WTC11 (cell line): ENCODE results near the gene GRIP2. TPM values are rescaled to one million over a fixed set of nuclear protein-coding genes. Genes with fewer than 3 reads are reported as not detected.

Experiments used
- ATAC-seq: fragments of 200-7000 bp; cut with Tn5 transposase; 2 replicates; pipeline ENCODE4 v1.10.0; 2021; ENCODE audit warnings: mild to moderate bottlenecking, moderate library complexity
- CTCF ChIA-PET: fragments of 300-600 bp; sonication (Branson Sonifier 250); formaldehyde crosslinking; loops from one replicate; lab custom pipeline; 2021; ENCODE audit warnings: antibody characterized with exemption; lab: Charles Lee
- POLR2A ChIA-PET: fragments of 350-600 bp; sonication (Branson Sonifier 250); formaldehyde crosslinking; loops from one replicate; lab custom pipeline; 2021; ENCODE audit warnings: antibody characterized with exemption; lab: Charles Lee
- DNase-seq: peaks from one replicate; pipeline ENCODE4 v3.0.0; 2021; ENCODE audit warnings: low spot score
- H3K27ac Mint-ChIP-seq: 2 replicates; pipeline ENCODE4 v1.8.0; 2021; ENCODE audit warnings: mixed read lengths
- H3K27me3 Mint-ChIP-seq: 2 replicates; pipeline ENCODE4 v1.8.0; 2021; ENCODE audit warnings: low read depth, mild to moderate bottlenecking, moderate library complexity, mixed read lengths
- H3K36me3 Mint-ChIP-seq: 2 replicates; pipeline ENCODE4 v1.8.0; 2021; ENCODE audit warnings: mixed read lengths
- H3K4me1 Mint-ChIP-seq: 2 replicates; pipeline ENCODE4 v1.8.0; 2022; ENCODE audit warnings: mixed read lengths
- H3K4me3 Mint-ChIP-seq: 2 replicates; pipeline ENCODE4 v1.8.0; 2021; ENCODE audit warnings: mild to moderate bottlenecking, moderate library complexity, mixed read lengths
- H3K9me3 Mint-ChIP-seq: 2 replicates; pipeline ENCODE4 v1.8.0; 2021; ENCODE audit warnings: mixed read lengths
- AFF4 ChIP-seq: sonication (generic); formaldehyde crosslinking; IDR thresholded peaks from 2 replicates; pipeline ENCODE4 v1.8.1; 2023; ENCODE audit warnings: mild to moderate bottlenecking, missing genetic modification reagents, borderline replicate concordance
- ATF6 ChIP-seq: sonication (generic); formaldehyde crosslinking; IDR thresholded peaks from 2 replicates; pipeline ENCODE4 v1.8.1; 2023; ENCODE audit warnings: mild to moderate bottlenecking, missing genetic modification reagents
- CDX4 ChIP-seq: fragments of 250-450 bp; sonication (Bioruptor Pico); IDR thresholded peaks from 2 replicates; pipeline ENCODE4 v1.9.0; 2021; ENCODE audit warnings: moderate library complexity, mild to moderate bottlenecking, inconsistent platforms, borderline replicate concordance
- CREB1 ChIP-seq: sonication (generic); formaldehyde crosslinking; IDR thresholded peaks from 2 replicates; pipeline ENCODE4 v1.8.0; 2023; ENCODE audit warnings: mild to moderate bottlenecking, missing genetic modification reagents
- CREM ChIP-seq: sonication (generic); formaldehyde crosslinking; IDR thresholded peaks from 2 replicates; pipeline ENCODE4 v1.8.1; 2022; ENCODE audit warnings: mild to moderate bottlenecking, missing genetic modification reagents, moderate library complexity
- E2F5 ChIP-seq: sonication (generic); formaldehyde crosslinking; IDR thresholded peaks from 2 replicates; pipeline ENCODE4 v1.8.1; 2022; ENCODE audit warnings: mild to moderate bottlenecking, moderate library complexity, missing genetic modification reagents
- ERG ChIP-seq: fragments of 250-450 bp; sonication (Bioruptor Pico); IDR thresholded peaks from 2 replicates; pipeline ENCODE4 v1.8.0; 2021; ENCODE audit warnings: mild to moderate bottlenecking
- GABPB1 ChIP-seq: sonication (generic); formaldehyde crosslinking; IDR thresholded peaks from 2 replicates; pipeline ENCODE4 v1.8.1; 2023; ENCODE audit warnings: mild to moderate bottlenecking, missing genetic modification reagents
- KAT7 ChIP-seq: sonication (generic); formaldehyde crosslinking; IDR thresholded peaks from 2 replicates; pipeline ENCODE4 v1.8.1; 2023; ENCODE audit warnings: missing genetic modification reagents, mild to moderate bottlenecking, borderline replicate concordance
- MAX ChIP-seq: sonication (generic); formaldehyde crosslinking; IDR thresholded peaks from 2 replicates; pipeline ENCODE4 v1.8.0; 2022; ENCODE audit warnings: mild to moderate bottlenecking, missing genetic modification reagents
- NFATC4 ChIP-seq: fragments of 250-450 bp; sonication (Bioruptor Pico); IDR thresholded peaks from 2 replicates; pipeline ENCODE4 v1.9.0; 2021; ENCODE audit warnings: mild to moderate bottlenecking
- NFE2L1 ChIP-seq: sonication (generic); formaldehyde crosslinking; IDR thresholded peaks from 2 replicates; pipeline ENCODE4 v1.8.1; 2023; ENCODE audit warnings: missing genetic modification reagents
- NR2C2 ChIP-seq: sonication (generic); formaldehyde crosslinking; IDR thresholded peaks from 2 replicates; pipeline ENCODE4 v1.8.0; 2022; ENCODE audit warnings: mild to moderate bottlenecking, missing genetic modification reagents
- OVOL2 ChIP-seq: fragments of 250-450 bp; sonication (Bioruptor Pico); IDR thresholded peaks from 2 replicates; pipeline ENCODE4 v1.9.0; 2021; ENCODE audit warnings: mild to moderate bottlenecking, borderline replicate concordance
- PRRX2 ChIP-seq: fragments of 250-450 bp; sonication (Bioruptor Pico); IDR thresholded peaks from 2 replicates; pipeline ENCODE4 v1.8.0; 2021; ENCODE audit warnings: mild to moderate bottlenecking
- SMAD4 ChIP-seq: sonication (generic); formaldehyde crosslinking; IDR thresholded peaks from 2 replicates; pipeline ENCODE4 v1.8.0; 2022; ENCODE audit warnings: mild to moderate bottlenecking, missing genetic modification reagents
- SOX15 ChIP-seq: fragments of 250-450 bp; sonication (Bioruptor Pico); IDR thresholded peaks from 2 replicates; pipeline ENCODE4 v1.9.0; 2021; ENCODE audit warnings: mild to moderate bottlenecking
- SP1 ChIP-seq: sonication (generic); formaldehyde crosslinking; conservative IDR thresholded peaks from 2 replicates; pipeline ENCODE4 v1.8.1; 2022; ENCODE audit warnings: missing genetic modification reagents
- TEAD4 ChIP-seq: sonication (generic); formaldehyde crosslinking; IDR thresholded peaks from 2 replicates; pipeline ENCODE4 v1.8.0; 2022; ENCODE audit warnings: mild to moderate bottlenecking, missing genetic modification reagents
- ZNF138 ChIP-seq: sonication (generic); formaldehyde crosslinking; conservative IDR thresholded peaks from 2 replicates; pipeline ENCODE4 v1.8.1; 2022; ENCODE audit warnings: mild to moderate bottlenecking, moderate library complexity, missing genetic modification reagents
- ZNF317 ChIP-seq: sonication (generic); formaldehyde crosslinking; IDR thresholded peaks from 2 replicates; pipeline ENCODE4 v1.8.1; 2023; ENCODE audit warnings: low read depth, mild to moderate bottlenecking, moderate library complexity, missing genetic modification reagents, borderline replicate concordance
- ZNF396 ChIP-seq: fragments of 250-450 bp; sonication (Bioruptor Pico); IDR thresholded peaks from 2 replicates; pipeline ENCODE4 v1.8.0; 2021; ENCODE audit warnings: mild to moderate bottlenecking, moderate library complexity, borderline replicate concordance
- ZNF416 ChIP-seq: fragments of 250-450 bp; sonication (Bioruptor Pico); IDR thresholded peaks from 2 replicates; pipeline ENCODE4 v1.9.0; 2021; ENCODE audit warnings: mild to moderate bottlenecking, inconsistent platforms
- ZNF671 ChIP-seq: fragments of 250-450 bp; sonication (Bioruptor Pico); IDR thresholded peaks from 2 replicates; pipeline ENCODE4 v1.8.0; 2021; ENCODE audit warnings: mild to moderate bottlenecking
- total RNA-seq: library from RNA; stranded (reverse); gene quantifications from 3 replicates; pipeline ENCODE4 v1.2.3, GENCODE V29; 2021

The GRIP2 gene
- total RNA-seq, 1 experiment from 2014 or later, result 12.0 TPM

- TF ChIP-seq AFF4 (no peak), E2F5 (CRISPR knock-in tag) (no peak), ZNF396 (CRISPR knock-in tag) (no peak), ERG (CRISPR knock-in tag) (no peak), NFATC4 (CRISPR knock-in tag) (no peak), PRRX2 (CRISPR knock-in tag) (no peak)
Measured at GRCh38 chr3:14574183-14574582, 34.0 kb upstream of the GRIP2 start (continued).

GRCh38 chr3:14573706-14574105 lies 33.6 kb upstream of the GRIP2 start:
- Mint-ChIP-seq H3K4me1 (peaks cover 19% of the 10 kb centered on the region), H3K4me3 (no peak overlapping the region), H3K27me3 (no peaks in the 10 kb centered on the region), H3K27ac (no peak overlapping the region), H3K9me3 (peaks cover 6% of the 10 kb centered on the region), H3K36me3 (peaks cover 3% of the 10 kb centered on the region; the same call in 1 of the 2 replicates)
- DNase-seq, result no peak
- ATAC-seq, result no peak
- TF ChIP-seq CDX4, result no peak
- no peak for TF ChIP-seq NR2C2 (CRISPR knock-in tag)
- TF ChIP-seq ZNF416 (CRISPR knock-in tag), result no peak
- TF ChIP-seq ZNF317 (CRISPR knock-in tag), result no peak
- no peak for TF ChIP-seq GABPB1 (CRISPR knock-in tag)
- TF ChIP-seq SOX15 (CRISPR knock-in tag), result no peak
- TF ChIP-seq KAT7 (CRISPR knock-in tag), result no peak
- TF ChIP-seq TEAD4 (CRISPR knock-in tag), result no peak
- TF ChIP-seq MAX (CRISPR knock-in tag), result no peak
- no peak for TF ChIP-seq CREM
- no peak for TF ChIP-seq ATF6 (CRISPR knock-in tag)
- no peak for TF ChIP-seq ZNF671 (CRISPR knock-in tag)
- TF ChIP-seq ZNF138 (CRISPR knock-in tag), result no peak
- no peak for TF ChIP-seq CREB1 (CRISPR knock-in tag)
- TF ChIP-seq AFF4, result no peak
- TF ChIP-seq NFE2L1 (CRISPR knock-in tag), result no peak
- TF ChIP-seq E2F5 (CRISPR knock-in tag), result no peak
- TF ChIP-seq SP1 (CRISPR knock-in tag), result no peak
- no peak for TF ChIP-seq SMAD4 (CRISPR knock-in tag)
- TF ChIP-seq OVOL2 (CRISPR knock-in tag), result no peak
- CTCF ChIA-PET, result interaction anchor here (1.3 kb wide), 2 partner anchors 24 to 28 kb away, joined by 3 read pairs; no protein-coding TSS in a partner anchor
- POLR2A ChIA-PET, result no interaction called here
